ENCODE data around the gene ADISSP. TPM values are rescaled to one million over a fixed set of nuclear protein-coding genes. Genes with fewer than 3 reads are reported as not detected.

Gene ADISSP
- total and polyA plus RNA-seq, 9 of the 15 experiments (the other 6 are each of a cell fraction or from before 2014, with no cell fraction given) = 1.4 to 70.6 (median 23.4) TPM

- TF ChIP-seq PRDM10 (IDR thresholded peaks at IDR 0.05; ENCODE audit: partially characterized antibody) (peak; percentile 72), TBP (optimal IDR thresholded peaks at IDR 0.05; ENCODE audit: low read depth, low read length) (peak; percentile 63), PHTF2 (CRISPR knock-in tag; IDR thresholded peaks at IDR 0.05) (no peak), MCM7 (IDR thresholded peaks at IDR 0.05) (no peak), HMG20B (CRISPR knock-in tag; IDR thresholded peaks at IDR 0.05) (no peak), CHD4 (IDR thresholded peaks at IDR 0.05; ENCODE audit: insufficient read depth, insufficient replicate concordance, low read depth, low read length, poor library complexity, severe bottlenecking) (no peak), SLC30A9 (CRISPR knock-in tag; IDR thresholded peaks at IDR 0.05) (no peak), ZBTB7A (IDR thresholded peaks at IDR 0.05; ENCODE audit: borderline replicate concordance, control insufficient read depth, low read depth, low read length) (peak; percentile 24; the same call in 1 of the 2 replicates), ZNF282 (CRISPR knock-in tag; IDR thresholded peaks at IDR 0.05) (no peak), ETV5 (CRISPR knock-in tag; IDR thresholded peaks at IDR 0.05; ENCODE audit: low read depth) (peak; percentile 25; the same call in 1 of the 2 replicates), TAF1 (IDR thresholded peaks at IDR 0.05; ENCODE audit: control insufficient read depth, extremely low read depth, insufficient read depth, low read length, severe bottlenecking) (peak; percentile 25), POLR2A (conservative IDR thresholded peaks at IDR 0.05) (peak; percentile 70; the same call in 1 of the 2 replicates), TCF7L2 (IDR thresholded peaks at IDR 0.05; ENCODE audit: low read depth, low read length) (no peak), HNRNPL (IDR thresholded peaks at IDR 0.05; ENCODE audit: low read depth, low read length) (no peak), ZNF592 (IDR thresholded peaks at IDR 0.05) (no peak), THAP12 (CRISPR knock-in tag; IDR thresholded peaks at IDR 0.05) (0 out of 2 replicates have a peak, but pooled peaks have one; percentile 50)
Observed at GRCh38 chr20:3767427-3768341, at the start of gene ADISSP (continued).

All from K562 (cell line).